ENCODE measurements around the gene IGFBP1. TPM values are rescaled to one million over a fixed set of nuclear protein-coding genes. Genes with fewer than 3 reads are reported as not detected.

The IGFBP1 gene
- total and polyA plus RNA-seq, 2 of the 13 experiments (the other 11 are each of a cell fraction or from before 2014, with no cell fraction given), result 5.4 to 885 TPM

DNA sequence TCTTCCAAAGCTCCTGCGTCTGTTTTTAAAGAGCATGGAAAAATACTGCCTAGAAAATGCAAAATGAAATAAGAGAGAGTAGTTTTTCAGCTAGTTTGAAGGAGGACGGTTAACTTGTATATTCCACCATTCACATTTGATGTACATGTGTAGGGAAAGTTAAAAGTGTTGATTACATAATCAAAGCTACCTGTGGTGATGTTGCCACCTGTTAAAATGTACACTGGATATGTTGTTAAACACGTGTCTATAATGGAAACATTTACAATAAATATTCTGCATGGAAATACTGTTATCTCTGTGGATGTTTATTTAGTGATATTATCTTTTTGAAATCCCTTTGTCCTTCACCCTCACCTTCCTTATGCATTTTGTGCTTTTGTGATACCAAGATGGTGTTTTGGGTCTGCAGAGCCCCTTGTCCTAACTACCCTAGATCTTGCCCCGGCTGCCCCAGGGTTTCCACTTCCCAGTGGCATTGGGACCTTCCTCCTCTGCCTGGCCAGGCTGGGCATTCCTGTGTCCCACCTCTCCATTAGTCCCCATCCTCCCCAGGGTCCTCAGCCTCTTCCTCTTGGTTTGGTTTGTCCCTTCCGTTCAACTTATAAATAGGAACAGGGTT is 5.2 kb downstream of the IGFBP1 start (continued):
- TF ChIP-seq, protein P1, sequence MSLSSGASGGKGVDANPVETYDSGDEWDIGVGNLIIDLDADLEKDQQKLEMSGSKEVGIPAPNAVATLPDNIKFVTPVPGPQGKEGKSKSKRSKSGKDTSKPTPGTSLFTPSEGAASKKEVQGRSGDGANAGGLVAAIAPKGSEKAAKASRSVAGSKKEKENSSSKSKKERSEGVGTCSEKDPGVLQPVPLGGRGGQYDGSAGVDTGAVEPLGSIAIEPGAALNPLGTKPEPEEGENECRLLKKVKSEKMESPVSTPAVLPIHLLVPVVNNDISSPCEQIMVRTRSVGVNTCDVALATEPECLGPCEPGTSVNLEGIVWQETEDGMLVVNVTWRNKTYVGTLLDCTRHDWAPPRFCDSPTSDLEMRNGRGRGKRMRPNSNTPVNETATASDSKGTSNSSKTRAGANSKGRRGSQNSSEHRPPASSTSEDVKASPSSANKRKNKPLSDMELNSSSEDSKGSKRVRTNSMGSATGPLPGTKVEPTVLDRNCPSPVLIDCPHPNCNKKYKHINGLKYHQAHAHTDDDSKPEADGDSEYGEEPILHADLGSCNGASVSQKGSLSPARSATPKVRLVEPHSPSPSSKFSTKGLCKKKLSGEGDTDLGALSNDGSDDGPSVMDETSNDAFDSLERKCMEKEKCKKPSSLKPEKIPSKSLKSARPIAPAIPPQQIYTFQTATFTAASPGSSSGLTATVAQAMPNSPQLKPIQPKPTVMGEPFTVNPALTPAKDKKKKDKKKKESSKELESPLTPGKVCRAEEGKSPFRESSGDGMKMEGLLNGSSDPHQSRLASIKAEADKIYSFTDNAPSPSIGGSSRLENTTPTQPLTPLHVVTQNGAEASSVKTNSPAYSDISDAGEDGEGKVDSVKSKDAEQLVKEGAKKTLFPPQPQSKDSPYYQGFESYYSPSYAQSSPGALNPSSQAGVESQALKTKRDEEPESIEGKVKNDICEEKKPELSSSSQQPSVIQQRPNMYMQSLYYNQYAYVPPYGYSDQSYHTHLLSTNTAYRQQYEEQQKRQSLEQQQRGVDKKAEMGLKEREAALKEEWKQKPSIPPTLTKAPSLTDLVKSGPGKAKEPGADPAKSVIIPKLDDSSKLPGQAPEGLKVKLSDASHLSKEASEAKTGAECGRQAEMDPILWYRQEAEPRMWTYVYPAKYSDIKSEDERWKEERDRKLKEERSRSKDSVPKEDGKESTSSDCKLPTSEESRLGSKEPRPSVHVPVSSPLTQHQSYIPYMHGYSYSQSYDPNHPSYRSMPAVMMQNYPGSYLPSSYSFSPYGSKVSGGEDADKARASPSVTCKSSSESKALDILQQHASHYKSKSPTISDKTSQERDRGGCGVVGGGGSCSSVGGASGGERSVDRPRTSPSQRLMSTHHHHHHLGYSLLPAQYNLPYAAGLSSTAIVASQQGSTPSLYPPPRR (CRISPR knock-in tag; IDR thresholded peaks at IDR 0.05; ENCODE audit: borderline replicate concordance), result no peak; the same call in 1 of the 2 replicates
- TF ChIP-seq SP1 (IDR thresholded peaks at IDR 0.05) (no peak), SP1 (CRISPR knock-in tag; IDR thresholded peaks at IDR 0.05) (no peak), ZNF205 (CRISPR knock-in tag; IDR thresholded peaks at IDR 0.05) (no peak), ZFP36L2 (CRISPR knock-in tag; IDR thresholded peaks at IDR 0.05) (no peak), CBX5 (CRISPR knock-in tag; IDR thresholded peaks at IDR 0.05; ENCODE audit: borderline replicate concordance) (0 out of 2 replicates have a peak, but pooled peaks have one; percentile 12), RXRB (CRISPR knock-in tag; IDR thresholded peaks at IDR 0.05; ENCODE audit: borderline replicate concordance) (peak; percentile 50; the same call in 1 of the 2 replicates), CHCHD3 (CRISPR knock-in tag; IDR thresholded peaks at IDR 0.05) (no peak), ZNF766 (CRISPR knock-in tag; IDR thresholded peaks at IDR 0.05; ENCODE audit: borderline replicate concordance) (peak; percentile 90), FOSL2 (CRISPR knock-in tag; IDR thresholded peaks at IDR 0.05) (peak; percentile 52), ATF1 (CRISPR knock-in tag; IDR thresholded peaks at IDR 0.05) (no peak; the same call in 1 of the 2 replicates), KAT2B (IDR thresholded peaks at IDR 0.05; ENCODE audit: borderline replicate concordance, low read depth, low read length) (no peak), SMAD3 (CRISPR knock-in tag; IDR thresholded peaks at IDR 0.05) (peak; percentile 72; the same call in 1 of the 2 replicates)
- TF ChIP-seq, protein P2, sequence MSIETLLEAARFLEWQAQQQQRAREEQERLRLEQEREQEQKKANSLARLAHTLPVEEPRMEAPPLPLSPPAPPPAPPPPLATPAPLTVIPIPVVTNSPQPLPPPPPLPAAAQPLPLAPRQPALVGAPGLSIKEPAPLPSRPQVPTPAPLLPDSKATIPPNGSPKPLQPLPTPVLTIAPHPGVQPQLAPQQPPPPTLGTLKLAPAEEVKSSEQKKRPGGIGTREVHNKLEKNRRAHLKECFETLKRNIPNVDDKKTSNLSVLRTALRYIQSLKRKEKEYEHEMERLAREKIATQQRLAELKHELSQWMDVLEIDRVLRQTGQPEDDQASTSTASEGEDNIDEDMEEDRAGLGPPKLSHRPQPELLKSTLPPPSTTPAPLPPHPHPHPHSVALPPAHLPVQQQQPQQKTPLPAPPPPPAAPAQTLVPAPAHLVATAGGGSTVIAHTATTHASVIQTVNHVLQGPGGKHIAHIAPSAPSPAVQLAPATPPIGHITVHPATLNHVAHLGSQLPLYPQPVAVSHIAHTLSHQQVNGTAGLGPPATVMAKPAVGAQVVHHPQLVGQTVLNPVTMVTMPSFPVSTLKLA (IDR thresholded peaks at IDR 0.05), result peak; percentile 25; the same call in 1 of the 2 replicates
- TF ChIP-seq, protein P3, sequence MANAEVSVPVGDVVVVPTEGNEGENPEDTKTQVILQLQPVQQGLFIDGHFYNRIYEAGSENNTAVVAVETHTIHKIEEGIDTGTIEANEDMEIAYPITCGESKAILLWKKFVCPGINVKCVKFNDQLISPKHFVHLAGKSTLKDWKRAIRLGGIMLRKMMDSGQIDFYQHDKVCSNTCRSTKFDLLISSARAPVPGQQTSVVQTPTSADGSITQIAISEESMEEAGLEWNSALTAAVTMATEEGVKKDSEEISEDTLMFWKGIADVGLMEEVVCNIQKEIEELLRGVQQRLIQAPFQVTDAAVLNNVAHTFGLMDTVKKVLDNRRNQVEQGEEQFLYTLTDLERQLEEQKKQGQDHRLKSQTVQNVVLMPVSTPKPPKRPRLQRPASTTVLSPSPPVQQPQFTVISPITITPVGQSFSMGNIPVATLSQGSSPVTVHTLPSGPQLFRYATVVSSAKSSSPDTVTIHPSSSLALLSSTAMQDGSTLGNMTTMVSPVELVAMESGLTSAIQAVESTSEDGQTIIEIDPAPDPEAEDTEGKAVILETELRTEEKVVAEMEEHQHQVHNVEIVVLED (CRISPR knock-in tag; IDR thresholded peaks at IDR 0.05; ENCODE audit: borderline replicate concordance), result no peak
- TF ChIP-seq, protein P4, sequence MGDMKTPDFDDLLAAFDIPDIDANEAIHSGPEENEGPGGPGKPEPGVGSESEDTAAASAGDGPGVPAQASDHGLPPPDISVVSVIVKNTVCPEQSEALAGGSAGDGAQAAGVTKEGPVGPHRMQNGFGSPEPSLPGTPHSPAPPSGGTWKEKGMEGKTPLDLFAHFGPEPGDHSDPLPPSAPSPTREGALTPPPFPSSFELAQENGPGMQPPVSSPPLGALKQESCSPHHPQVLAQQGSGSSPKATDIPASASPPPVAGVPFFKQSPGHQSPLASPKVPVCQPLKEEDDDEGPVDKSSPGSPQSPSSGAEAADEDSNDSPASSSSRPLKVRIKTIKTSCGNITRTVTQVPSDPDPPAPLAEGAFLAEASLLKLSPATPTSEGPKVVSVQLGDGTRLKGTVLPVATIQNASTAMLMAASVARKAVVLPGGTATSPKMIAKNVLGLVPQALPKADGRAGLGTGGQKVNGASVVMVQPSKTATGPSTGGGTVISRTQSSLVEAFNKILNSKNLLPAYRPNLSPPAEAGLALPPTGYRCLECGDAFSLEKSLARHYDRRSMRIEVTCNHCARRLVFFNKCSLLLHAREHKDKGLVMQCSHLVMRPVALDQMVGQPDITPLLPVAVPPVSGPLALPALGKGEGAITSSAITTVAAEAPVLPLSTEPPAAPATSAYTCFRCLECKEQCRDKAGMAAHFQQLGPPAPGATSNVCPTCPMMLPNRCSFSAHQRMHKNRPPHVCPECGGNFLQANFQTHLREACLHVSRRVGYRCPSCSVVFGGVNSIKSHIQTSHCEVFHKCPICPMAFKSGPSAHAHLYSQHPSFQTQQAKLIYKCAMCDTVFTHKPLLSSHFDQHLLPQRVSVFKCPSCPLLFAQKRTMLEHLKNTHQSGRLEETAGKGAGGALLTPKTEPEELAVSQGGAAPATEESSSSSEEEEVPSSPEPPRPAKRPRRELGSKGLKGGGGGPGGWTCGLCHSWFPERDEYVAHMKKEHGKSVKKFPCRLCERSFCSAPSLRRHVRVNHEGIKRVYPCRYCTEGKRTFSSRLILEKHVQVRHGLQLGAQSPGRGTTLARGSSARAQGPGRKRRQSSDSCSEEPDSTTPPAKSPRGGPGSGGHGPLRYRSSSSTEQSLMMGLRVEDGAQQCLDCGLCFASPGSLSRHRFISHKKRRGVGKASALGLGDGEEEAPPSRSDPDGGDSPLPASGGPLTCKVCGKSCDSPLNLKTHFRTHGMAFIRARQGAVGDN (CRISPR knock-in tag; IDR thresholded peaks at IDR 0.05), result no peak

All from HepG2 (cell line).